Measurements from ENCODE around the gene DDX59.

DDX59 gene

GRCh38 chr1:200629876-200630514 is 39.7 kb downstream of the DDX59 start:
- DNase-seq (ENCODE audit: low read depth in 3 of 3): no peak

DNA sequence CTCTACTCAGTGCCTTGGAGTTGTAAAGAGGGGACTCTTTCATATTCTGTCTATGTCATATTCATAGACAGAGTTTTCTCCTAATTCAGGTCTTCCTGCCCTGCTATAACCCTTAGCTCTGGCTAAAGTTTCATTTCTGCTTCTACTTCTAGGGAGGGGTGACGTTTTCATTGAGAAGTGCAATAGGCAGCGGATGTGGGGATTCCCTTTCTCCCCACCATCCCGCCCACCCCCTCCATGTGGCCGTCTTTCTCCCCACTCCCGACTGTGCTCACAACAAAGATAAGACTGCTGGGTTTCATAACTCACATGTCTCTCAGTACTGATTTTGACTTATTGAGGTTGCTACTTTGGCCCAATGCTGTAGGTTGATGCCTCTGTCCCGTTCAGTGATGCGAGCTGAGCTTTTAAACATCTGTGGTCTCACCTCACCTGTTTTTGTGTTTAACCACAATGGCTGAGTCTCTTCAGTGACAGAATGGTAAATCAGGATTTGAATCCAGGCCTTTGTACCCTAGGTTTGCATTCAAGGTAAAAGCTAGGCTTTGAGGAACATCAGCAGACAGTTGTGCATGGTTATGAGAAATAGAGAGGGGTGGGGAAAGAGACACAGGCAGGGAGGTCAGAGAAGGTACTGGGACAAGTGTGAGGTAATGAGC is 41.4 kb downstream of the DDX59 start:
- DNase-seq (ENCODE audit: low read depth in 3 of 3): peak in 1 of 3 experiments; percentile 56

DNA sequence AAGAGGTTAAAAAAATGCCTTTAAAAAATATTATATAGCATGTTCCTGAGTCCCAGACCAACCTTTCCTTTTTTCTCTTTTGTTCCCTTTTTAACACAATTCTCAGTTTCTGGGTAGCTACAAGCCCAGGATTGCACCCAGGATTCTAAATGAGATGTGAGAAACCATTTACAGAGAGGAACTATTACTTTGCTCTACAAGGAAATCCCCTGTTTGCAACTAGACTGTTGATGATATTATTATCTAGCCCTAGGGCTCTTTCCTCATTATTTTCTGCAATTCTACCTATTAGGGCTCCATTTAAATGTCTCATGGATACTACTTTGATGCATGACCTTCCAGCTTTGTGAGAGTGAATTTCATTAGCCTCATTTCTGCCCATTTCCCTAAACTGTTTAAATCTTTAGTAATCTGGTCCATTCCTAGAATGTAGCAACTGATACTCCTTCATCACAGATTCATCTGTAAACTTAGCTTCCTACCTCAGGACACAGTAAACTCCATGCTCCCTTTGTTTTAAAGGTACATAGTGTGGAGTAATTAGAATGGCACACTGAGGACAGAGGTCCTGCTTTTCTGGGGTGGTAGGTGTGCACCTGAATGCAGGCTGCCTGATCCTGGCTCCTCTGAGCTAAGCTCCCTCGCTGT is 42.0 kb downstream of the DDX59 start:
- no peak for DNase-seq (ENCODE audit: low read depth in 3 of 3)

- no peak for DNase-seq (ENCODE audit: low read depth in 3 of 3)
Measured at GRCh38 chr1:200626853-200627534, 42.7 kb downstream of the DDX59 start.

GRCh38 chr1:200625381-200625824 is 44.3 kb downstream of the DDX59 start:
- DNase-seq (ENCODE audit: low read depth in 3 of 3): no peak

DNA sequence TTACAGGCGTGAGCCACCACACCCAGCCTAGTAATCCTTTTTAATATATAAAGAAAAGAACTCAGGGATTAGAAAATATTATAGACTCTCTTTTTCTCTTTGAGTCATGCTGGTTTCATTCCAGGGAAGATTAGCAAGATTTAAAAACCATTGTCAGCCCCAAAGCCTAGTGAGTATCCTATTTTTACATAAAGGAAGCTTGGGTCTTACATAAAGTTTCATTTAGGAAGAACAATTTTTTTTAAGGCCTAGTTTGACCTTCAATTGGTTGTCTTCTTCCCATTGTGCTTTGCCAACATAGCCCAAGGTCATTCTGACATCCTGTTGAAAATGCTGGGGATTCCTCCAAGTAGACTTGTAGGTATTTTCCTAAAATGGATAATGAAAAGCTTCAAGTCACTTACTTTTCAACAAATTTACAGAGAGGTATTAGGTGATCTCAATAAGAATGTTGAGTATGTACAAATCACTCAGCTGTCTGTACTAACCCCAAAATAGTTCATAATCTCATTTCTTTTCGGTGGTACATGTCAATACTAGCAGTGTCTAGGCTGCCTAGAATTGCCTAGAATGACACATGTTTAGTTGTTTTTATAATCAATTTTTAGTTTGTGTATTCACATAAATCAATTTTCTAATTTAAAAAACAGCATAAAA is 44.9 kb downstream of the DDX59 start:
- DNase-seq (ENCODE audit: low read depth in 3 of 3): no peak

- peak; percentile 75 to 92 (median 84) for DNase-seq (ENCODE audit: low read depth in 3 of 3)
Measured at GRCh38 chr1:200620273-200621131, 49.2 kb downstream of the DDX59 start, which contains the start of gene KIF14. KIF14 (minus strand) TSS chr1:200620751; CDS start chr1:200618723, 2,028 bp downstream.

- no peak for DNase-seq (ENCODE audit: low read depth in 3 of 3)
Measured at GRCh38 chr1:200619894-200620272, 49.8 kb downstream of the DDX59 start.

GRCh38 chr1:200610846-200611245 is 58.9 kb downstream of the DDX59 start:
- no peak for DNase-seq (ENCODE audit: low read depth in 3 of 3)

DNA sequence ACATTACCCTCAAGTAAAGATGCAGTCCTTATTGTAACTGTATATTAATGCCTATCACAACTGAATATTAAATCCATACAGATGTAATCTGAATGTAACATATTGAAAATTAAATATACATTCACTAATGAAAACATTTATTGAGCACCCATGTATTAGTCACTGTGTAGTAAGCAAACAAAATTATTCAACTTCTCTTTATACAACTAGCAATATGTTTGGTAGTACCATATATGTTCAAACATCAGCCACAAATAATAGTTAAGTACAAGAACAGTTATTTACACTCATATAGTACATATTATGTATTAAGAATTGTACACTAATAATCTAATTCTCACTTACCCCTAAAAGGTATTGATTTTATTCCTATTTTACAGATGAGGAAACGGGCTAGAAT is 67.1 kb downstream of the DDX59 start:
- no peak for DNase-seq (ENCODE audit: low read depth in 3 of 3)
